KG1 (cell line): ENCODE measurements around the gene DNAJB12.
"Not testable (repeated sequence)": the region's sequence is repeated elsewhere in the genome, so short reads cannot be mapped to it uniquely, and the experiment has no call there.

Experiments used
- DNase-seq: peaks from one replicate; lab custom pipeline; 2025; lab: John Stamatoyannopoulos, UW

DNAJB12 gene

DNA sequence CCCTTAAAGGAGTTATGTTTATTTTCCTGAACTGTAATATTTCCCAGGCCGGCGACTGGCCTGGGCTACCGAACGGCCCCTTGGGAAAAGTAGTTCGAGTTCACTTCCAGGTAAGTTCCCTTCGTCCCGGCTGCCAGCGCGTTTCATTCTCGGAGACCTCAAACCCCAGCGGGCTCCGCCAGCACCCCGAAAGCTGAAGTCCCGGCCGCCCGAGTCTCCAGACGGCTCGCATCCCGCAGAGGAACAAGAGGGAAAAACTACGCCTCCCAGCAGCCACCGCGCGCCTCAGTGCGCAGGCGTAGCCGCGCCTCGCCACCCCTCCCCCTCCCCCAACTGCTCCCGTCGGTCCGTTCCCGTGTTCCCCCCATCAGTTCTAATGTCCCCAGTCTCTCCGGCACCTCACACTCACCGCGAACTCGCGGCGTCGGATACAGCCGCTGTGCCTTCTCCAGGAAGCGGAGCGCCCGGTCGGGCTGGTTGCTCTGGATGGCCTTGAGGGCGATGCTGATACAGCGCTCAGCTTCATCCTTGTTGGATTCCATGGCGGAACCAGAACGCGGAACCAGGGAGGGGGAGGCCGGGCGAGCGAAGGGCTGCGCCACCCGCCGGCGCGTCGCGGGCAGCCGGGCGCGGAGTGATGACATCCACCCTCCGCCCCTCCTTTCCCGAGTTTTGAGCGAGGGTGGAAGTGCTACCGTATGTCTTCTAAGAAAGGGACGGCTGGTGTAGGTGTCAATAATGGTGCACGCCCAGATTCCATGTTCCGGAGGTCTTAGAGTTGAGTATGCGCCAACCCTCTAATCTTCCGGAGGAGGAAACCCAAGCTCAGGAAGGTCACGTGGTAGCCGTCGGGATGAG, at the start of gene DNAJB12:
Gene DNAJB12 (minus strand): TSS at position 564 of the 858 bp plus-strand sequence. CDS start 22 bp downstream, at position 542.
- peak; percentile 89 for DNase-seq

DNA sequence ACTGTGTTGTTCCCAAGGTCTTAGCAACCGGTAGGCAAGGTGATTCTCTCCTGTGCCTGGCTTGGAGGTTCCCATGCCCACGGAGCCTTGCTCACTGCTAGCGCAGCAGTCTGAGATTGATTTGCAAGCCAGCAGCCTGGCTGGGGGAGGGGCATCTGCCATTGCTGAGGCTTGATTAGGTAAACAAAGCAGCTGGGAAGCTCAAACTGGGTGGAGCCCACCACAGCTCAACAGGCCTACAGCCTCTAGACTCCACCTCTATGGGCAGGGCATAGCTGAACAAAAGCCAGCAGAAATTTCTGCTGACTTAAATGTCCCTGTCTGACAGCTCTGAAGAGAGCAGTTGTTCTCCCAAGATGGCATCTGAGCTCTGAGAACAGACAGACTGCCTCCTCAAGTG, 40.9 kb upstream of the DNAJB12 start:
- DNase-seq: not testable (repeated sequence)

DNA sequence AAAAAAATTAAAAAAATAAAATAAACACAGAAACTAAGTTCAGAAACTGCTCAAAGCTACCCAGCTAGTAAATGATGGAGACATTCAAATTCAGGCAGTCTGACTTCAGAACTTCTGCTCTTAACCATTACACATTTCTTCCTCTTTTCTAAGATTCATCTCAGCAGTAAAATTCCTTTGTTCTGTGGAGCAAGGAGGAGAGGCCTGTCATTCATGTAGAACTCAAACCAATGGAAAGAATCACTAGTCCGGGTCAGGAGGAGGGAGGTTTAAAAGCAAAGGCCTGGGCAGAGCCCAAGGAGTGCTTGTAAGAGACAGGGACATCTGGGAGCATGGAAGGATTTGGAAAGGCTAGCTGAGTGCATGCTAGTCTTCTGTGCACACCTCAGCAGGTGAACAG, 37.9 kb upstream of the DNAJB12 start:
- no peak for DNase-seq

DNA sequence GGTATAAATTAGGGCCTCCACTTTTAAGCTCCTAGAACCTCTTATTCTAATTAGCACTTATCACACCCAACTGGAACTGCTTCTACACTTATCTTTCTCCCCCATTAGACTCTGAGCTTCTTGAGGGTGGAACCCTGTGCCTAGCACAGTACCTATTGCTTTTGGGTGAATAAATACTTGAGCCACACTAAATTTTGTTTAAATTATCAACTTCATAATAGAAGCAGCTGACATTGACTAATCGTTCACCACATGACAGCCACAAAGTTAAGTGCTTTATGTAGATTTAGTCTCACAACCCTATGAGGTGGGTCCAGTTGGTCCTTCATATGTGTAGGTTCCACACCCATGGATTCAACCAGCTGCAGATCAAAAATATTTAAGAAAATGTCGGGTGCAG, 36.0 kb upstream of the DNAJB12 start:
- no peak for DNase-seq

DNA sequence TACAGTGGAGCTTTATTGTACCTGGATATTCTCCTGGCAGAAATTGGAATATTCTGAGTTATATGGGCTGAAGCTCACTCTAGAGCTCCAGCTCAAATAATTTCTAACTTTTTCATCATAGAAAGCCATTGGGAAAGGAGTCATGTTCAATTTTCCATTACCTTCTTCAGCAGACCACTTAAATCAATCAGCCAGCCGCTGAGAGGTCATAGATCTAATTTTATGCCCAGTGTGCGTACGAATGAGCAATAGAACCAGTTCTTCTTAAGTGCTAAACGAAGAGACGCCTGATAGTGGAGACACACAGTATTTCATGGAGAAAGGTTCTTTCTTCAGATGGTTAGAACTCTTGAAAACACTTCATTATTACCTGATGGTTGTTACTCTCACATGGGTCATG, 35.0 kb upstream of the DNAJB12 start:
- no peak for DNase-seq

DNA sequence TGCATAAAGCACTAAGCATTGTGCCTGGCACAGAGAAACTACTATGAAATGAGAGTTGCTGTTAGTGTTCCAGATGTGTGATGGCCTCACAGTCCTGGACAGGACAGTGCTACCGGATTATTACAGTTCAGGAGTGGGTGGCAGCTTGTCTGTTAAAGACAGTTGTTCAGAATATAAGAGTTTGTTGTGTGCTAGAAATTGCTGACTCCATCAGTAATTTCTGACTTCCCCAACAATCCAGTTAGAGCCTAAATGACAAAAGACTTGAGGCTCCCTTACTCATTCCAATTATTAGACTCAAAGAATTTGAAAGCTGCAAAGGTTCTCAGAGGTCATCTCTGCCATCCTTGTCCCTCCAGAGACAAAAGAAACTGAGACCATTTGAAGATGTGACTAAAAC, 34.3 kb upstream of the DNAJB12 start:
- no peak for DNase-seq

DNA sequence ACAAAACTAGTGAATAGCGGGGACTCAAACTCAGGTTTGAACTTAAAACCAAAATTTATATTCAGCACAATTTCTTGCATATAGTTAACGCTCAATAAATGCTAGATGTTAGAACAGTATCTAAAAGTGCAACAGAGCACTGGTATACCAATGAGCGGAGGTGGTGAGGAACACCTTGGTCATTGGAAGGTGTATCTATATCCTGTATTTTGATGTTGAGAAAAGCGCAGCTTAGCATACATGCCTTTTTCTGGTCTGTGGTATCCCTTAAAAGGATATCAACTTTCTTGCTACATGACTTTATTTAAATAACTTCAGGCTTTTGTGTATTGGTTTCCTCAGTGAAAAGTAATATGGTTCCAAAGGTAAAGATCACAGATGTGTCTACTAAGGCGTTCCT, 33.3 kb upstream of the DNAJB12 start:
- DNase-seq: no peak

DNA sequence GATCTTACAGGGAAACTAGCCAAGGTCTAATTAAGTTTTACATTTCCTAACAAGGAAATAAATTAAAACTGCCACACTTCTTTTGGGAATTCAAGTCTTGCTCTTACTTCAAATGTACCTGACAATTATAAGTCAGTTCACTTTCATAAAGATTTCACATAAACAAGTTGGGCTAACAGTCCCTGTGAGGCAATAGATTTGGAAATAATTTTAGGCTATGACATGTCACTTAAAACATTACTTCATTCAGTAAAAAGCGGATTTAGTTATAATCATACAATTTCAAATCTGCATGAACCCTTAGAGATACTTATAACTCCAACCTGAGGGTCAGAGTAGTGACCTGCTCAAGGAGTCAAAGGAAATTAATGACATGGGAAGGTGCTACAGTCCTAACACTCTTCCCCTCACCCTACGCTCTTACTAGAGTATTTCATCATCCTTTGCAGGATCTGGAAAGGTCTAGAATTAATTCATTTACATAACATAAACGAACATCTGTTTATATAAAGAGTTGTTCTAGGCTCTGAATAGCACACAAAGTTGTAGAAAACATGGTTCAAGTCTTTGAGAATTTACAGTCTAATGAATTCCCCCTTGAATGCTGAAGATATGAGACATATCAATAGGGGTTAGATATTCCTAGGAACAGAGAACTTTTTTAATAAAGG, 32.3 kb upstream of the DNAJB12 start:
- no peak for DNase-seq

DNA sequence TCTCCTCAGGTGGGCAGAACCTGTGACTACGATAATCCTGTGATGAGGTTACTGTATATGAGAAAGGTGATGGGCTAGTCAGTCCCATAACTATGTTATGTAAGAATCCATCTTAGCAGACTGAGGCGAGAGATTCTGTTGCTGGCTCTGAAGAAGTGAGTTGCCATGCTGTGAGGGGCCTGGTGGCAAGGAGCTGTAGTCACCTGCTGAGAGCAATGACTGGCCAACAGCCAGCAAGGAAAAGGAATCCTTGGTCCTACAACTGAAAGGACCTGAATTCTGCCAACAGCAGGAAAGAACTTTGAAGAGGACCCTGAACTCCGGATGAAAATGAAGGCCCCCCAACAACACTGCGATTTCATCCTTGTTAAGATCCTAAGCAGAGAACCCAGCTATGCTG, 31.0 kb upstream of the DNAJB12 start:
- no peak for DNase-seq

DNA sequence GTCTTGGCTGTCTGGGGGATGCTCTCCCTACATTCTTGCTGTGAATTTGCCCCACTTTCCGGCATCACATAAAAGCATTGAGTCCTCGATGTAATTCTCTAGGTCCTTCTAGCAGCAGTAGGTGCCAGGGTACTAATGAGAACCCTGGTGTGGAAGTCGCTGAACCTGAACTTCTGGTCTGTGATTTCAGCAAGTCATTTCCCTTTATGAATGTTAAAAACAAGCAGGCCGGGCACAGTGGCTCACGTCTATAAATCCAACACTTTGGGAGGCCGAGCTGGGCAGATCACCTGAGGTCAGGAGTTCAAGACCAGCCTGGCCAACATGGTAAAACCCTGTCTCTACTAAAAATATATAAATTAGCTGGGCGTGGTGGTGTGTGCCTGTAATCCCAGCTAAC, 30.3 kb upstream of the DNAJB12 start:
- not testable (repeated sequence) for DNase-seq

DNA sequence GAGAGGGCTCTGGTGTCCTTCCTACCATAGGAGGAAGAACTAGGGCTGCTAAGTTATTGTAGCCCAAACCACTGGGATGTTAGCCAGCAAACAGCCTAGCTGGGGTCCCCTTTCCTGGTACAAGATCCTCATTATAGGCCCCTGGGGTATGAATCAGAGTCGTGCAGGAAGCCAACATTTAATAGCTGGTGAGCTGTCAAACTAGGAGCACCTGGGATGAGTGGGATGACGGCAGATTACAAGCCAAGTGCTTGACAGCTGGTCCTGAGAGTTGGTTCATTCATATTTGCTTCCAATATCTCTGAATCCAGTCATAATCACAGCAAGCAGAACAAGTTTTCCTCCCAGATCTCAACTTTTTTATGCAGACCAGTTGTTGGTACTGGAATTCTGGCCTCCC, 25.1 kb upstream of the DNAJB12 start:
- DNase-seq: no peak

DNA sequence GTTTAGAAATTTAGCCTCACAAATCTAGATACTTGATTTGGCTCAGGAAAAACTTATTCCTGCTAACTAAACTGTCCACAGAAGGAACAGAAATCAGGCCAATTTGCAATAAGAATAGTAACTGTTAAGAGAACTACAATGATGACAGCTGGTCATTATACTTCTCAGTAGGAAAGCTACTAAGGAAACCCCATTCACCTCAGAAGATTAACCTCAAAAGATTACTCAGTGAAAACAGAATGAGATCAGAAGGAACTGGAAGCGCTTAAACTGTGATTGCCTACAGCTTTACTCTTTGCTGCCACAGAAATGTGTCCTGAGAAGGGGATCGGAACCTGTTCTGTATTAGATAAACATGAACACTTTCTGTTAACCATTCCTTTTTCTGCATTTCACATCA, 24.3 kb upstream of the DNAJB12 start:
- DNase-seq: no peak

DNA sequence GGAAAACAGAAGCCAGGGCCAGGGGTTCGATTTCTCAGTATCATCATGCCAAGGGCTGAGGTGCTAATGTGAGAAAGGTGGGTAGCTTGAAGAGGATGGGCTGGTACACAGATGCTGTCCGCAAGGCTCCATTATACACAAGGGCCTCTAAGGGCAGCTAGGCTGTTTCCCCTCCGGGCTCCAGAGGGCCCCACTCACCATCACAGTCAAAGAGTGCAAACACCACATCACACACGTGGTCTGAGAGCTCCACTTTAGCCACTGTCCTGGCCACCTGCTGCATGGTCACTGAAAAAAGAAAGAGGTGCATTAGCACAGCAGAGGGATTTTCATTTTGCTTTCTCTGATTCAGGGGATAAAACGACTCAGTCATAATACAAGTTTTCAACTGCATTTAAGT, 20.9 kb upstream of the DNAJB12 start:
- no peak for DNase-seq

DNA sequence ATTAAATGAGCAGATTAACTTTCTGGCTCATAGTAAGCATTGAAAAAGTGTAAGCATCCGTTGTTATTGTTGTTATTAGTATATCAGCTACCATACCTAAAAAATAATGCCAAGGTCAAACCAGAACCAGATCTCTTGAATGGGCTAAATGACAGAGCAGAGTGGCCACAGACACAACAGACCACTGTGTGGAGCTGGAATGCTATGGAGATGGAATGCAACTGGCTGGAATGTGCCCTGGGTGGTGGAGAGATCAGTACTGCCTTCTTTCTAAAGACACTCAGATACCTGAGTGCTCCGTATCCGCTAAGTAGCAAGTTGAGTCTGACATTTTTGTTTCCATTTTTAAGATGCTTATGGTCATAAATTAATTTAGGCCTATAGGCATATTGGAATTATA, 20.5 kb upstream of the DNAJB12 start:
- DNase-seq: no peak

DNA sequence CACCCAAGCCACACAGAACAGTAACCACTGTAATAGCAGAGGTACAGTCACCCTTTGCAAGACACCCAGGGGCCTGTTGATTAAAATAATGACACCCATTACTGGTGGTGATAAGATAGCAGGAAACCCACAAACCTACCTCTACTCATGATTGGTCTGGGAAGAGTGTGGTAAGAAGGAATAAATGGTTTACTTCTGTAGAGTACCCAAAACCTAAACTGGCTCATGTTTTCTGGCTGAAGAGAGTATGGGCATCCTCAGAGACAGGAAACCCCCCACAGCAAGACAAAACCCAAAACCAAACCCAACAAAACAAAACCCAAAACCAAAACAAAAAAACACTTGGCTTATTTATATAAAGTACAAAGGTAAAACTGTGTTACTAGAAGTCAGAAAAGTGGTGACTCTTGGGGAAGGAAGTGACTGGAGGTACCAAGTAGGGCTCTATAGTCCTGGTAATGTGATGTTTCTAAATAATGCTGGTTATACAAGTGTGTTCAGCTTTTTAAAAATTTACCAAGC, 15.5 kb upstream of the DNAJB12 start:
- no peak for DNase-seq

DNA sequence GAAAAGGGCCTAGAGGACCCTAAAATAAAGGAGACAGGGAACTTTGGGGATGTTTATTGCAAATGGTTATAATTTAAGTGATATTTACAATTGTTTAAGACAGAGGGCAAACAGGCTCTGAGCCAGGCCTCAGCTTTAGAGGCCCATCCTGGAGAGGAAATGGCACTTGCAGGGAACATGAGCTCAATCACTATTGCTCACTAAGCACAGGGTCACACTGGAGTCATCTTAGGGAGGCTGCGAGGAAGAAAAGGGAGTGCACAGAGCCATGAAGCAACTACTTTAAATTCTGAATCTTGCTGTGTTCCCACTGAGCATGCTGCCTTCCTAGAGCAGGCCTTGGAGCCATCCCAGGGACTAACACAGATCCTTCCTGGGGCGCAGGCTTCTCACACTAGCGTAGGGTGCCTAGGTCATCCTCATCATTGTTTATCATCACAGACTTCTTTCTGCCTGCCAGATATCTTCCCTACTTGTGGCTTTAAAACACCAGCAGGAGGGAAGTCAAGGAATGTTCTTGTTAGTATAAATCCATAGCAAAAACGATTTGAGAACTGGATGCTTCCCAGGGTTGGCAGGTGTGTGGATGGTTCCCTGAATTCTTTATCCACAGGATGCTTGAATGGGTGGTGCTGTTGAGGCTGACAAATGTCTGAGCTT, 12.7 kb upstream of the DNAJB12 start:
- no peak for DNase-seq

DNA sequence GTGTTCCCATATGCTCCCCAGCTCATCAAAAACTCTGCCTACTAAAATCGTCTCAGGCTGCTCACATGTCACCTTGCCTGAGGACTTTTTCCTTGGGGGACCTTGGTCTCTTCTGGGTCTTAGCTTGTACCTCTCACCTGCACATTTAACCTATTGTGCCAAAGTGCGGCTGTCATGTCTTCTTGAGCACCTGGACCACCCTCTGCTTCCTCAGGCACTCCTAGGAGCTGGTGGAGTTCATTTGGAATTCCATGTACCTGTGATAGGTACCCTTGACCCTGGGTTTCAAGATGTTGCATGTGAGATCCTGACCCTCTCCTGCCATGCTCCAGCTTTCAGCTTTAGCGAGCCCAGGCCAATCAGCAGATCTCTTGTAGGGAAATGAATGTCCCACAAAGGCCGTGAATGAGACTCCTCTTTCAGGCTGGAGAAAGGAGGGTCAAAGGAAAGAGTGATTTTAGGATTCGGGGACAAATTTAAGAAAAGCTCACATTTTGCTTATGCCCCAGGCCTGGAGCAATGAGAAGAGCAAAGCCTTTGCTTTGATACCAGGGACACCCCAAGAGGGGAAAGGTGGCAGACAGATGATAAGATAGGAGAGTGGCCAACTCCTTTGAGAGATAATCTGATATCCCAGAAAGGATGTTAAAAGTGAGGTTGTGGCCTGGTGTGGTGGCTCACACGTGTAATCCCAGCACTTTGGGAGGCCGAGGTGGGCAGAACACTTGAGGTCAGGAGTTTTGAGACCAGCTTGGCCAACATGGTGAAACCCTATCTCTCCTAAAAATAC, 10.6 kb upstream of the DNAJB12 start:
- no peak for DNase-seq

DNA sequence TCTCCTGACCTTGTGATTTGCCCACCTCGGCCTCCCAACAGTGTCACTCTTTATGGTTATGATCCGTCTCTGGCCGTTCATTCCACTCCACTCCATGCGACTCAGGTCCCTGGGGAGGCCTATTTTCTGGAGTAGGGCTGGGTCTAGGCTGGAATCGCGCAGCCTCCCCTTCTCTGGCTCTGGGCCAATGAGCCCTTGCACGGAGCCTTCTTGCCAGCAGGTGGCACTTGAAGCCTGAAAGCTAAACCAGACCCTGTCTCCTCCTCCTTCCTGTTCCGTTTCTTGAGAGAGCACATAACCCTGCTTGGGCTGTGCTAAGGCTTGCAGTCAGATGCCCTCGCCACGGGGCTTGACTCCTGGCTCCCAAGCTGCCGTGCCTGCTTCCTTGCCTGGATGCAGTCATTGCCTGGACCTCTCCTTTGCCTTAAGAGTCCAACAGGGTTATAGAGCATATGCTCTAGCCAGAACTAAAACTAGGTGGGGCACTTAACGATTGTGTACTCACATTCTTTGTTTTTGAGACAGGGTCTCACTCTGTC, 9.6 kb upstream of the DNAJB12 start:
- peak; percentile 79 for DNase-seq

DNA sequence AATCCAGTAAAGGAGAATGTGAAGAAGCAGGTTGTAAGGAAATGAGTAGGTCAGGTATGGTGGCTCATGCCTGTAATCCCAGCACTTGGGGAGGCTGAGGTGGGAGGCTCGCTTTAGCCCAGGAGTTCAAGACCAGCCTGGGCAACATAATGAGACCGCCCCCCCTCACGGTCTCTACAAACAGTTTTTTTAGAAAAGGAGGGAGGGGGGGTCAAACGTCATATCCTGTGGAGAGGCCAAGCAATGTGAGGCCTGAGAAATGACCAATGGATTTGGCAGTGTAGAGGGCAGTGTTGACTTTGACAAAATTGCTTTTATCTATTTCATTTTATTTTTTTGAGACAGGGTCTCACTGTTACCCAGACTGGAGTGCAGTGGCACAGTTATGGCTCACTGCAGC, 2.3 kb upstream of the DNAJB12 start:
- no peak for DNase-seq

DNA sequence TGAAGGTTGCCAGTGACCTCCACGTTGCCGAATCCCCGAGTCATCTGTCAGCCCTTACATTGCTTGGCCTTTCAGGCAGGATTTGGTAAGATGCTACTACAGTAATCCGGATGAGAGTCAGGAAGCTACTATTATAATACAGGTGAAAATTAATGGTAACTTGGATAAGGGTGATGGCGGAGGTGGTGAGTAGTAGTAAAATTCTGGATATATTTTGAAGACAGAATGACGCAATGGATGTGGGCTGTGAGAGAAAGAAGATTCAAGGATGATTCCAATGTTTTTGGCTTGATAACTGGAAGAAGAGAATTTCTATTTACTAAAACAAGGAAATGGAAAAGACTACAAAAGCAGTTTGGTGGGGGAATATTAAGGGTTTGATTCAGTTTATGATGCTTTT, 1.4 kb upstream of the DNAJB12 start:
- no peak for DNase-seq

DNA sequence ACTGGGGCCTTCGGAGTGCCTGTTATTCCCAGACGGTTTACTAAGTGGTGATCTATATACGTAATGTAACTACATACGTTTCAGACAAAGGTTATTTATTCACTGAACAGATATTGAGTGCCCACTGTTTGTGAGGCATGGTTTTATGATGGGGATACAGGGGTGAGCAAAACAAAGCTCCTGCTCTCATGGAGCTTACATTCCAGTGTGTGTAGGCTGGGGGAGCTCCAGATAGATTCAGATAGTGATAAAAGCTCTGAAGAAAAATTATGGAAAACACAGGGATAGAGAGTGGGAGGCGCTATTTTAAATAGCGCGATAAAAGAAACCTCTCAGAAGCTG, 466 bp upstream of the DNAJB12 start:
- DNase-seq: no peak

DNA sequence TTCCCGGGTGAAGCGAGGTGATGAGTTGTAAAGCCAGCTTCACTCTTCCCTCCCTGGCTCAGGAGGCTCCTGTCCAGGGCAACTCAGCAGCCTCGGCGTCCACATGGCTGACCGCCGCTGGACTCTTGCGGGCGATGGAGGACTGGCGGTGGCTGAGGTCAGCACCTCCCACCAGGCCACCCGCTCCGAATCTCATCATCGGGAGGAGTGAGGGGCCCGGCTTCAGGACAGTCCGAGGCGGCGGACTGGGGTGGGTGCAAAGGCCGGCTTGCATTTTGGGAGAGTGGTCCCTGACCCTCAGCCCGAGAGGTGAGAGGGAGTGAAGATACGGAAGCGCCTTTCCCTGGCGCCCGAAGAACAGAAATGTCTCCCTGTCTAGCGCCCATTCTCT, 759 bp downstream of the DNAJB12 start:
- DNase-seq: no peak
